Heart left ventricle (tissue), 16 donors: ENCODE data around the gene E2F3. TPM values are rescaled to one million over a fixed set of nuclear protein-coding genes. Genes with fewer than 3 reads are reported as not detected.

Source experiments
- ATAC-seq, 4 donors: fragments of 200-7000 bp; cut with Tn5 transposase; one replicate each; pipeline ENCODE4 v1.9.1; 2020 to 2022; ENCODE audit warnings: moderate library complexity in 4 of 4, mild to moderate bottlenecking in 3 of 4, moderate number of reproducible peaks in 1 of 4
- DNase-seq, 5 donors: peaks; one replicate each; pipeline ENCODE4 v3.0.0-alpha.2; 2020
- H3K27ac ChIP-seq, 12 donors: fragments of 200-600 bp; sonication (generic) in 4 of 12; one replicate each; pipeline versions ENCODE4 v1.5.0 to v1.8.0; 2016 to 2022; ENCODE audit warnings: mild to moderate bottlenecking in 2 of 12
- H3K27me3 ChIP-seq, 9 donors: fragments of 200-600 bp; sonication (generic) in 2 of 9; one replicate each; pipeline versions ENCODE4 v1.5.1 to v1.8.0; 2016 to 2022; ENCODE audit warnings: mild to moderate bottlenecking in 3 of 9
- H3K36me3 ChIP-seq, 9 donors: fragments of 200-600 bp; sonication (generic) in 2 of 9; one replicate each; pipeline versions ENCODE4 v1.5.0 to v1.8.0; 2018 to 2022; ENCODE audit warnings: mild to moderate bottlenecking in 2 of 9
- H3K4me1 ChIP-seq, 12 donors: fragments of 200-600 bp; sonication (generic) in 4 of 12; one replicate each; pipeline versions ENCODE4 v1.5.0 to v1.8.0; 2016 to 2022; ENCODE audit warnings: mild to moderate bottlenecking in 3 of 12
- H3K4me3 ChIP-seq, 12 donors: fragments of 200-600 bp; sonication (generic) in 4 of 12; one replicate each; pipeline versions ENCODE4 v1.5.0 to v1.8.0; 2017 to 2022; ENCODE audit warnings: mild to moderate bottlenecking in 9 of 12, moderate library complexity in 4 of 12
- H3K9me3 ChIP-seq, 12 donors: fragments of 200-600 bp; sonication (generic) in 4 of 12; one replicate each; pipeline versions ENCODE4 v1.5.0 to v1.8.0; 2016 to 2022; ENCODE audit warnings: mild to moderate bottlenecking in 1 of 12
- CTCF ChIP-seq, 12 donors: fragments of 200-600 bp; sonication (generic) in 4 of 12; IDR thresholded peaks; one replicate each; pipeline versions ENCODE4 v1.5.0 to v1.8.0; 2018 to 2022; ENCODE audit warnings: antibody characterized with exemption in 12 of 12, mild to moderate bottlenecking in 5 of 12
- POLR2A ChIP-seq, 2 donors: fragments of 450-650 bp; IDR thresholded peaks; one replicate each; pipeline ENCODE4 v1.6.1; 2017; ENCODE audit warnings: antibody characterized with exemption in 2 of 2, mild to moderate bottlenecking in 2 of 2, moderate library complexity in 2 of 2
- WGBS, 4 donors: extraction: QIAGEN DNeasy Blood & Tissue Kit in 2 of 4; methylation state at CpG; one replicate each; pipeline versions ENCODE4 v1.1.5 to v1.1.7; 2013 to 2018; 5-methylcytosine and 5-hydroxymethylcytosine counted together
- intact Hi-C, 10 donors: fragments of 100-400 bp; cut with DNase I; formaldehyde crosslinking; loops; one replicate each; pipeline versions ENCODE4 v1.11.1 to v1.14.2; 2022
- polyA plus RNA-seq, 2 donors: library from polyadenylated mRNA; stranded (reverse); fragments of 200-250 nt; gene quantifications; one replicate each; pipeline ENCODE4 v1.2.3, GENCODE V29; 2013
- total RNA-seq, 9 donors: library from RNA; depleted of rRNA in 2 of 9; stranded (reverse); fragments of >200 nt in 2 of 9; fragmentation: NEBNext Ultra II Directional in 3 of 9; extraction: Animal tissue kit (Norgen Biotek cat#: 25700) in 3 of 9; gene quantifications; one replicate each; pipeline versions ENCODE4 v1.1.0 to v1.2.4, GENCODE V29; 2016 to 2023
- donor health status: ischemic (EF 13 %, LVEDD 7.1; RV severe dilation, severe dysfunction).
- donor health status: healthy with polysubstance abuse.
- donor health status: DM: no; HTN: yes; CAD: no.
- donor health status: DM: no; HTN: no; CAD: no.
- donor health status: ischemic (EF 25% LVEDD 6.9; RV normal size, moderate dysfunction).
- donor health status: ischemic (EF 25% LVEDD 5.7; RV mildly dilated, moderate dysfunction).
- donor health status: healthy.
- donor health status: DM: yes; HTN: yes; CAD: no.
- donor health status: ischemic (EF 35%, LVEDD 5.7; RV mildly dilated, moderate dysfunction).
- donor health status: nonischemic (EF 11% LVEDD 7.7; RV severe dilation, severe dysfunction).
- donor health status: DM: yes; HTN: yes; CAD: no.
- donor health status: PGD.
- donor health status: ischemic (EF 29% LVEDD 5.4; RV normal size, mild dysfunction).
- donor health status: nonischemic (EF 23%, LVEDD 6.1; RV moderate dilation, normal function).

The E2F3 gene
- total and polyA plus RNA-seq, 11 donors = 2.7 to 13.8 (median 6.7) TPM

GRCh38 chr6:20477485-20477884 lies 75.8 kb downstream of the E2F3 start:
- Histone ChIP-seq H3K4me1 (peaks cover 0 to 19% (median 0%) of the 10 kb centered on the region in 12 donors), H3K36me3 (peaks cover 0 to 30% (median 13%) of the 10 kb centered on the region in 9 donors), H3K9me3 (no peaks in the 10 kb centered on the region), H3K27ac (no peak overlapping the region), H3K4me3 (no peak overlapping the region), H3K27me3 (no peaks in the 10 kb centered on the region)
- DNase-seq (no peak), ATAC-seq (no peak)
- intact Hi-C loops = no loop called here
- WGBS, 4 donors = 89 to 95% (median 93%) methylated on average over 2 of the region's 2 CpGs
- no peak for TF ChIP-seq CTCF (IDR thresholded peaks at IDR 0.05)
- no peak for TF ChIP-seq POLR2A (IDR thresholded peaks at IDR 0.05)

- TF ChIP-seq POLR2A (IDR thresholded peaks at IDR 0.05) = no peak
- no peak for TF ChIP-seq CTCF (IDR thresholded peaks at IDR 0.05)
- Histone ChIP-seq H3K4me1 (peaks cover 0 to 32% (median 0%) of the 10 kb centered on the region in 12 donors), H3K27ac (no peak overlapping the region), H3K36me3 (peaks cover 0 to 39% (median 14%) of the 10 kb centered on the region in 9 donors), H3K4me3 (no peak overlapping the region), H3K9me3 (no peaks in the 10 kb centered on the region), H3K27me3 (no peaks in the 10 kb centered on the region)
- no peak for DNase-seq
- WGBS, 4 donors = 52 to 58% (median 53%) methylated on average over 5 of the region's 5 CpGs
- intact Hi-C loops = no loop called here
- ATAC-seq = no peak
Measured at GRCh38 chr6:20479060-20479459, 77.4 kb downstream of the E2F3 start.

GRCh38 chr6:20479526-20479925 lies 77.8 kb downstream of the E2F3 start:
- intact Hi-C loops = no loop called here
- H3K4me3 ChIP-seq = no peak overlapping the region
- WGBS, 4 donors = 67 to 76% (median 70%) methylated on average over 8 to 9 of the region's 9 CpGs
- H3K27ac ChIP-seq = no peak overlapping the region
- H3K9me3 ChIP-seq = no peaks in the 10 kb centered on the region
- peaks cover 0 to 32% (median 0%) of the 10 kb centered on the region in 12 donors for H3K4me1 ChIP-seq
- H3K27me3 ChIP-seq = no peaks in the 10 kb centered on the region
- ATAC-seq (peak in 3 of 4 donors; percentile 28 to 44 (median 34)), DNase-seq (no peak)
- TF ChIP-seq POLR2A (IDR thresholded peaks at IDR 0.05) (no peak), CTCF (IDR thresholded peaks at IDR 0.05) (no peak)
- peaks cover 0 to 39% (median 16%) of the 10 kb centered on the region in 9 donors for H3K36me3 ChIP-seq

GRCh38 chr6:20481281-20481680 lies 79.6 kb downstream of the E2F3 start:
- no peak for ATAC-seq
- H3K4me1 ChIP-seq = peaks cover 0 to 32% (median 0%) of the 10 kb centered on the region in 12 donors
- intact Hi-C loops = no loop called here
- TF ChIP-seq POLR2A (IDR thresholded peaks at IDR 0.05) = no peak
- no peak for TF ChIP-seq CTCF (IDR thresholded peaks at IDR 0.05)
- no peak for DNase-seq
- H3K27ac ChIP-seq = no peak overlapping the region
- 77 to 84% (median 82%) methylated on average over 8 of the region's 8 CpGs for WGBS, 4 donors
- no peak overlapping the region for H3K4me3 ChIP-seq
- H3K9me3 ChIP-seq = no peaks in the 10 kb centered on the region
- peaks cover 0 to 51% (median 20%) of the 10 kb centered on the region in 9 donors for H3K36me3 ChIP-seq
- no peaks in the 10 kb centered on the region for H3K27me3 ChIP-seq
